HG03439 (cell line): ENCODE results near the gene EBF3.

Experiments
- ATAC-seq: cut with Tn5 transposase; IDR thresholded peaks from one replicate; pipeline ENCODE4 v1.9.1; 2021; ENCODE audit warnings: mild to moderate bottlenecking, moderate library complexity; ENCODE audit not compliant: unreplicated experiment

The EBF3 gene

GRCh38 chr10:129857242-129857960, 106.7 kb downstream of the EBF3 start:
- no peak for ATAC-seq

GRCh38 chr10:129855836-129856563, 108.1 kb downstream of the EBF3 start:
- no peak for ATAC-seq

GRCh38 chr10:129854796-129855705, 109.0 kb downstream of the EBF3 start:
- ATAC-seq: no peak

- ATAC-seq: no peak
Observed at GRCh38 chr10:129854158-129854557, 109.9 kb downstream of the EBF3 start.

GRCh38 chr10:129853562-129853903, 110.5 kb downstream of the EBF3 start:
- ATAC-seq: no peak

GRCh38 chr10:129852829-129853561, 111.1 kb downstream of the EBF3 start:
- ATAC-seq: no peak

GRCh38 chr10:129851941-129852640, 112.0 kb downstream of the EBF3 start:
- ATAC-seq: no peak

- no peak for ATAC-seq
Observed at GRCh38 chr10:129850790-129851189, 113.3 kb downstream of the EBF3 start.

GRCh38 chr10:129850316-129850715, 113.8 kb downstream of the EBF3 start:
- ATAC-seq: no peak

GRCh38 chr10:129849853-129850252, 114.2 kb downstream of the EBF3 start:
- no peak for ATAC-seq

GRCh38 chr10:129849452-129849750, 114.7 kb downstream of the EBF3 start:
- no peak for ATAC-seq

- ATAC-seq: no peak
Observed at GRCh38 chr10:129848696-129849451, 115.2 kb downstream of the EBF3 start.

- ATAC-seq: no peak
Observed at GRCh38 chr10:129847741-129848483, 116.2 kb downstream of the EBF3 start.

GRCh38 chr10:129846991-129847391, 117.1 kb downstream of the EBF3 start:
- ATAC-seq: no peak

GRCh38 chr10:129845111-129845753, 118.8 kb downstream of the EBF3 start:
- no peak for ATAC-seq

GRCh38 chr10:129844216-129844766, 119.8 kb downstream of the EBF3 start:
- no peak for ATAC-seq

- ATAC-seq: no peak
Observed at GRCh38 chr10:129843702-129844101, 120.4 kb downstream of the EBF3 start.

- ATAC-seq: no peak
Observed at GRCh38 chr10:129843131-129843541, 120.9 kb downstream of the EBF3 start.
